GM19324 (cell line): ENCODE data around the gene CDKL5.
A peak's percentile ranks its signal among the peaks of the same experiment; 100 is the strongest.
"Not testable (repeated sequence)": the region's sequence is repeated elsewhere in the genome, so short reads cannot be mapped to it uniquely, and the experiment has no call there.

Source experiments
- ATAC-seq: cut with Tn5 transposase; IDR thresholded peaks from one replicate; pipeline ENCODE4 v1.9.1; 2021; ENCODE audit warnings: mild to moderate bottlenecking, moderate library complexity; ENCODE audit not compliant: unreplicated experiment, low FRiP score

Gene CDKL5

DNA sequence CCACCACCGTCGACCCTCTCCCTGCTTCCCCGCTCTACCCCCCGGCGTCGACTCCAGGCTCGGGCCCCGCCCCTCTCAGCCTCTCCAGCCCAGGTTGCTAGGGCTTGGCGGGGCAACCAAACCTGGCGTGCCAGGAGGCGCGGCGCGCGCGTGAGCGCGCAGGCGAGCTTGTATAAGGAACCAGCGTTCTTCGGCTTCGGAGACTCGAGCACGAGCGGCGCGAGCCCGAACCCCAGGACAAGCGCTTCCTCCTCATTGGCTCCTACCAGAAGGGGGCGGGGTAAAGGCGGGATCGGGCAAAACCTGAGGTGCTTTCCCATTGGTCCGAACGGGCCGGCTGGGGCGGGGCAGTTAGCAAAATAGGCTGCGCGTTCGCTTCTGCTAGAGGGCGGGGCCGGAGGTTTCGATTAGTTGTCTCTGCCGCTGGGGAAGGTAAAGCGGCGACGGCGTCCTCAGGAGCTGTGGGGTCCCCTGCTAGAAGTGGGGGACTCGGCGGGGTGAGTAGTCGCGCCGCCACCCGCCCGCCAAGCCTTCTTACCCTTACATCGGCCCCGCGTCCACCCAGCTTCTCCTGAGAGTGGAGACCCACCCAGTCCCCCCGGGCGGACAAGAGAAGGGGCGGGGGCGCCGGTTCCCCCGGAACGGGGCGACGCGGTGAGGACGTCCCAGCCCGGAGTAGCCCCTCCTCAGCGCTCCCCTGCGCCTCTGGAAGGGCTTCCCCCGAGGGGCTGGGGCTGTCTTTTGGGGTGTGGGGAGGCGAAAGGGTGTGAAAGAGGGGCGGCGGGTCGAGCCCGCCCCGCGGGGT, at the start of gene CDKL5:
CDKL5 (plus strand) TSS at position 410 of the 805 bp plus-strand sequence. CDS start 81,489 bp downstream, outside the sequence.
- peak; percentile 95 for ATAC-seq

GRCh38 chrX:18377796-18378195, 47.6 kb upstream of the CDKL5 start:
- no peak for ATAC-seq

DNA sequence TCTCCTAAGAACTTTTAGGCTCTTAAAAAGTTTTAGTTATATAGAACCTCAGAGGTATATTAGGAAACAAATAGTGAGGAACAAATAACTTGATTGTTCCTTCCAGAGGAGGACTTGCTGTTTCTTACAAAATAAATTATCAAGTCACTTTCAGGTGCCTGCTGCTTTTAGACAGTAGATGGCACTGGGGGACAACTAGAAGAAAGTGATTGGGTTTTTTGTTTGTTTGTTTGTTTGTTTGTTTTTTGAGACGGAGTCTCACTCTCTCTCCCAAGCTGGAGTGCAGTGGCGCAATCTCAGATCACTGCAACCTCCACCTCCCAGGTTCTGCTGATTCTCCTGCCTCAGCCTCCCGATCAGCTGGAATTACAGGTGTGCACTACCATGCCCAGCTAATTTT, 35.4 kb upstream of the CDKL5 start:
- ATAC-seq = no peak

- ATAC-seq = no peak
Observed at GRCh38 chrX:18390941-18391538, 34.4 kb upstream of the CDKL5 start.

DNA sequence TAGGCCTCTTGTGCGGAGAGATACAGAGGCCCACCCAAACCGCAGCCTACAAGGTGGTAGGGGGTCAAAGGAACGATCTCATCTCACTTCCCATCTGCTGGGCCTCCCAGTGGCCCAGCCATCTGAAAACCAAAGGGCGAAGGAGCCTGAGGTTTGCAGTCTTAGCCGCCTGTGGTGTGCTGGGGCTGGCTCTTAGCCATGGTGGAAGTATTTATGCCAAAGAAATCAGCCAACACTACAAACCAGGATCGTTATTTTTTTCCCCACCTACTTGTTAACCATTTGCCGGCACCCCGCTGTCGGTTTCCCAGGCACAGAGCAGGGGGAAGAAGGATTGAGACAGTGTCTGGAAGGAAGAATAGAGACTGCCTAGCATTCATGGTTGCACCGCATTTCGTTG, 30.9 kb upstream of the CDKL5 start:
- no peak for ATAC-seq

- no peak for ATAC-seq
Observed at GRCh38 chrX:18401848-18402213, 23.6 kb upstream of the CDKL5 start.

- no peak for ATAC-seq
Observed at GRCh38 chrX:18406531-18407266, 18.7 kb upstream of the CDKL5 start.

- ATAC-seq = no peak
Observed at GRCh38 chrX:18410038-18410437, 15.4 kb upstream of the CDKL5 start.

GRCh38 chrX:18415386-18415785, 10.0 kb upstream of the CDKL5 start:
- ATAC-seq = no peak

DNA sequence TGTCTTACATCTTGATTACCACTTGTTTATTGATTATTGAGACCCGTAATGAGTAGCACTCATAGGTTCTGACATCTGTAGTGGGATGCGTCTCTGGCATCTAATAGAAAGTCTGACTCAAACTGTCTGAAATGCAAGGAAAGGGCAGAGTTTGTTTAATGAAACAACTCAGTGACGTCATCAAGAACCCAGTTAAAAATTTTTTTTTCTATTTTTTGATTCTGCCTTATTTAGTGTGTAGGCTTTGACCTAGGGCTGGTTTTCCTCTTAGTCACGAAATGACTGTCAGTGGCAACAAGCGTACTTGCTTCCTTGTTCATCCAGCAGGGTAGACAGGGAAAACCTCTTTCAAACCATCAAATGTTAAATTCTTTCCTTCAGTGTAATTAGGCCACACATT, 3.1 kb upstream of the CDKL5 start:
- no peak for ATAC-seq

GRCh38 chrX:18422886-18423285, 2.5 kb upstream of the CDKL5 start:
- no peak for ATAC-seq

GRCh38 chrX:18424482-18425198, 768 bp upstream of the CDKL5 start:
- peak; percentile 5 for ATAC-seq

DNA sequence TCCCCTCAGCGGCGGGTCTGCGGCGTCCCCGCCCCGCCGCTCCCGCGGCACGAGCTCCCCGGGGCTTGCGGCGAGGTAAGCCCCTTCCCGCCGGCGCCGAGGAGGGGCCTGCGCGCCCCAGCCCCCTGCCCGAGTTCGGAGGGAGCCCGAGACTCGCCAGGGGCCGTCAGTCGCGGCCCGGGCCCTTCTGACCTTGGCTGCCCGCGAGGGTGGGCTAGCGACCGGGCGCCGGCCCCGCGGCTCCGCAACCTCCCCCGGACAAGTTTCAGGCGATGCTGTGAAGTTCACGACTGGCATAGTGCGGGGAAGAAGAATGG, 554 bp downstream of the CDKL5 start:
- peak; percentile 8 for ATAC-seq

- no peak for ATAC-seq
Observed at GRCh38 chrX:18428006-18428405, 2.6 kb downstream of the CDKL5 start.

DNA sequence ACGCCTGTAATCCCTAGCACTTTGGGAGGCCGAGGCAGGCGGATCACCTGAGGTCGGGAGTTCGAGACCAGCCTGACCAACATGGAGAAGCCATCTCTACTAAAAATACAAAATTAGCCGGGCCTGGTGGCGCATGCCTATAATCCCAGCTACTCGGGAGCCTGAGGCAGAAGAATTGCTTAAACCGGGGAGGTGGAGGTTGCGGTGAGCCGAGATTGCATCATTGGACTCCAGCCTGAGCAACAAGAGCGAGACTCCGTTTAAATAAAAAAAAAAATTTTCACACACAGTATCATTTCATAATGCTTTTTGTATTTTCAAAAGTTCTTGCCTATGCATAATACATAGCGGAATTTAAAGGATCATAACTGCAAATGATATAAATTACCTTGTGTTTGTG, 7.9 kb downstream of the CDKL5 start:
- ATAC-seq = not testable (repeated sequence)

DNA sequence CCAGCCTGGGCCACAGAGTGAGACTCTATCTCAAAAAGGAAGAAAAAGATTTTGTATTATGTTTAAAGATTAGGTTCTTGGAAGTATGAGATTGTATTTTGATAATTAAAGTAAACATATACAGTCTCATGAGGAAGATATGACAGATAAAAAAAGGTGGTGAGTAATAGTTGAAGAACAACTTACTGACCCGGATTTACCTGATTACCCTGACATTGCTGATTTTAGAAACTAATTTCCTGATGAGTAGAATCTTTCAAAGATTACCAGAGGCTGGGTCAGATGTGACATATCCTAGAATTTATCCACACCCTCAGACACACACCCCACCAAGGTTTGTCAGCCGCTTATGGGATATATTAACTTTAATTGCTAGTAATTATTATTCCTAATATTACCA, 9.5 kb downstream of the CDKL5 start:
- ATAC-seq = no peak

GRCh38 chrX:18436017-18436416, 10.6 kb downstream of the CDKL5 start:
- ATAC-seq = no peak

GRCh38 chrX:18440835-18441234, 15.4 kb downstream of the CDKL5 start:
- ATAC-seq = no peak

- ATAC-seq = no peak
Observed at GRCh38 chrX:18441780-18442367, 16.5 kb downstream of the CDKL5 start.

DNA sequence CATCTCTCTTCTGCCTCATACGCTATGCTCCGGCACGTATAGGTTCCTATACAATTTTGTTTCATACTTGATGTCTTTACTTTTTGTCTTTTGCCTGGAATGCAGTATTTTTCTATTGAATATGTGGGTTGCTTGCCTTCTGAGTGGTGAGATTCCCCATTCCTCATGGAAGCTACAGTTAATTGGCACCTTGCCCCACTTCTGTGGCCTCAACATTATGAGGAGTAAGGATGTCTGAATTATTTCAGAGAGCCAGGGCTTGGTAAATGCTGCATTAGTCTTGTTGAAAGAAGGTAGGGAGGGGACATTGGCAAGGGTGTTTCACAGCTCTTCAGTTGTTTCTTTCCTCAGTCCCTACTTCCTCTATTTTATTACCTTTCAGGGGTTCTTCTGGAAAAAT, 23.0 kb downstream of the CDKL5 start:
- ATAC-seq = no peak

DNA sequence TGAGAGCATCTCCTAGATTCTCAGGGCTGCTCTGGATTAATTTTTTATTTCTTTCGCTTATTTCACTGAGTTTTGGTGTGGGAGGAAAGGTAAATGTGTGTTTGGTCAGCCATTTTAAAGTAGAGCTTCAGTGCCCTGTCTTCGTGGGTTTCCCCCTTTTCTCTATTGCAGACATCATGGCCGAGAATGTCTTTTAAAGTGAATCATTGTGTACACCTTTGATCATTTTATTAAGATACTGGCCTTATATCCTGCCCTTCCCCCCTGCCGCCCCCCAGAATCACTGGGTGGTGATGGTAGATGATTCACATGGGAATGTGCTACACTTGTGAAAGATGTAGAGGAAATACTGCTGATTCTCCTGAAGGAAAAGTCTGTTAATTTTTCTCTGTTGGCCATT, 23.8 kb downstream of the CDKL5 start:
- ATAC-seq = no peak
